ENCODE data around the gene C12orf56.
A peak's percentile ranks its signal among the peaks of the same experiment; 100 is the strongest.

The C12orf56 gene, protein sequence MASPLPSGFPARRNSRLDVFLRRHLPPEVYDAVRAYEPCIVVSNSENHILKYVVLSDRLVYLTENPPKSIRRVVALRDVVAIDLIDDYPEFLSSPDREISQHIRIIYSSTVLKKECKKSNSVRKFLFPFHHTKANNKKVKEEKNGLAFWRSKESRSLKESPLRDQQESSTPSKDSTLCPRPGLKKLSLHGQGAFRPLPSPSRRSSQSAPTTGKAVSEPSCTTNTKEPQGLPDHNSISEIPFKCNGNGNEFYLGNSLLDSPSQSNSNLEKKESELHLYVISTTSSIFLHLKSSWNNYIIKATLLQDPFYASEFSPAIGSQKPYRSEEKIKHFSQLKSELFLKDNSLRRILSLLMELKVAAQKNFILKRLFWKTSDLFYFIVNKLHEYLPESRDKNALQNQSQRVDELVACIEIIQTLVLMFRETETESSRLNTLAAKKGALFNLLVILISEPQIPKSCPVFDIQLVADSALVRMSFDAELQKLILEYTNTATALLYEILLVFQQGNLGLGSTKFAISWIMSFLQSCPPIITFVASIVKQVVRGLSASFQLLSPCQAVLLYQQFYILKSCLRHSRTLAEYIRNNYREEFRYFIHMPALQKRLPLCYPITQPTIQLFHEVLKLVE

DNA sequence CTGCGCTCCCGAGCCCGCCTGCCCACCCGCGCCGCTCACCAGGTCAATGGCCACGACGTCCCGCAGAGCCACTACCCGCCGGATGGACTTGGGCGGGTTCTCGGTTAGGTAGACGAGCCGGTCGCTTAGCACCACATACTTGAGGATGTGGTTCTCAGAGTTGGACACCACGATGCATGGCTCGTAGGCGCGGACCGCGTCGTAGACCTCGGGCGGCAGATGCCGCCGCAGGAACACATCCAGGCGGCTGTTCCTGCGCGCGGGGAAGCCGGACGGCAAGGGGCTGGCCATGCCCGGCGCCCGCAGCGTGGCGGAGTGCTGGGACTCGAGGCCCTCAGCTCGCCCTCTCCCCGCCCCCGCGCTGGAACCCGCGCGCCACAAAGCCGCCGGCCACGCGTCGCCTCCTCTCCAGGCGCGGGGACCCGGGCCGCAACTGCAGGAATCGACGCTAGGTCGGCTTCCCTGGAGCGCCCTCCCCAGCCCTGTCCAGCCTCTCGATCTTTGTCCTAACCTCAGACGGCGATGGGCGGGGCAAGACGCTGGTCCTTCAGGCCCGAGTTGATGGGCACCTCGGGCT lies at the start of gene C12orf56:
Gene C12orf56 (minus strand): TSS at position 484 of the 577 bp plus-strand sequence. CDS start 193 bp downstream, at position 291.
- DNase-seq = no peak

DNA sequence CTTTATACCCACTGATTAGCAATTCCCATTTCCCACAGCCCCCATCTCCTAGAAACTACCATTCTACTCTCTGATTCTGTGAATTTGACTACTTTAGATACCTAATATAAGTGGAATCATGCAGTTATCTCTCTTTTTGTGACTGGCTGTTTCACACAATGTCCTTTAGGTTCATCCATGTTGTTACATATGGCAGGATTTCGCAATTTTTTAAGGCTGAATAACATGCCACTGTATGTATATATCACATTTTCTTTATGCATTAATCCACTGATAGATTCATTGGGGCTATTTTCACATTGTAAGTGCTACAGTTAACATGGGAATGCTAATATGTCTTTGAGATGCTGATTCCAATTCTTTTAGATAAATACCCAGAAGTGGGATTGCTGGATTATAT lies 49.5 kb upstream of the C12orf56 start:
- no peak for DNase-seq

DNA sequence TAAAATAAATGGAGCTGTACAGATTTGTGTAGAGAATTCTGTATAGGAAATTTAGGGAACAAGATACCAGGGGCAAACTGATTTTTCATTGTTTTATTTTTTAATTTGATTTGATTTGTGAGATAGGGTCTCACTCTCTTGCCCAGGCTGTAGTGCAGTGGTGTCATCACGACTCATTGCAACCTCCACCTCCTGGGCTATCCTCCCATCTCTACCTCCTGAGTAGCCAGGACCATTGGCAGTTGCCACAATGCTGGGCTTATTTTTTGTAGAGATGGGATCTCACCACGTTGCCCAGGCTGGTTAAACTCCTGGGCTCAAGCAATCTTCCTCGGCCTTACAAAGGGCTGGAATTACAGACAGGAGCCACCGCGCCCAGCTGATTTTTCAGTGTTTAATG lies 43.4 kb upstream of the C12orf56 start:
- DNase-seq = no peak

DNA sequence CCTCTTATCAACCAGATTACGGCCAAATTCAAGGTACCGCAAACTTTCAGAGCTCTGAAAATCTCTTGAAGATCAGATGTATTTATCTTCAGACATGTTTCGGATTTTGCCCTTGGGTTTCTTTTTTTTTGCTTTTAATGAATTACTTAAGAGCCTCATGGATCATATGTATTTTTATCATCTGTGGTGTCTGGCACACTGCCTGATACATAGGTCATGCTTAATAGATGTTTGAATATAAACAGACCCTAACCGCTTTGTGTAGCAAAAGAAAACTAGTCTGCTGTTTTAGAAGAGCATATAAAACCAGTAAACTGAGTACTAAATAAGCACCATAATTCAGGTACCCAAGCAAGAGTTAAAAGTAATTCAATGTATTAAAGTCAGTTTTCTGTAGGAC lies 41.2 kb upstream of the C12orf56 start:
- DNase-seq = no peak

DNA sequence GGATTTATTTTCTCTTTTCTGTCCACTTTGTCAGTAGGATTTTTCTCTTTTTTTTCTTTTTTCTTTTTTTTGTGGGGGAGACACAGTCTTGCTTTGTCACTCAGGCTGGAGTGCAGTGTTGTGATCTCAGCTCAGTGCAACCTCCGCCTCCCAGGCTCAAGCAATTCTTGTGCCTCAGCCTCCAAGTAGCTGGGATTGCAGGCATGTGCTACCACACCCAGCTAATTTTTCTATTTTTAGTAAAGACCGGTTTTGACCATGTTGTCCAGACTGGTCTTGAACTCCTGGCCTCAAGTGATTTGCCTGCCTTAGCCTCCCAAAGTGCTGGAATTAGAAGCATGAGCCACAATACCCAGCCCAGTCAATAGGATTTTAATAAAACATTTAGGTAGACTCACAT lies 40.3 kb upstream of the C12orf56 start:
- no peak for DNase-seq

DNA sequence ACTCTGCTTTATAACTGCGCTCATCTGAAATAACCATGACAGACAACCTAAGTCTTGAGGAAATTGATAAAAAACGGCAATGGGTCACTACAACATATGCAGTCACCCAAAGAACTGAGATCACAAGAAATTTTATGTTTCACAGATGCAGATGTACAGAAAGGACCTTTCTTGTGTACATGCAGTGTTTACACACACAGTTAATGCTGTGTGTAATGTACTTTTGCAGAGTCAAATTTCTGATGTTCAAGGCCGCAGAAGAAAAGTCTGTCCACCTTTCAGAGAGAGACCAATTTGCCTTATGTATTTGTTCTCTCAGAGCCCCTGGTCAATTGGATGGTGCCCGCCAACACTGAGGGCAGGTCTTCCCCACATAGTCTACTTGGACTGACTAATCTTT lies 38.4 kb upstream of the C12orf56 start:
- DNase-seq = no peak

DNA sequence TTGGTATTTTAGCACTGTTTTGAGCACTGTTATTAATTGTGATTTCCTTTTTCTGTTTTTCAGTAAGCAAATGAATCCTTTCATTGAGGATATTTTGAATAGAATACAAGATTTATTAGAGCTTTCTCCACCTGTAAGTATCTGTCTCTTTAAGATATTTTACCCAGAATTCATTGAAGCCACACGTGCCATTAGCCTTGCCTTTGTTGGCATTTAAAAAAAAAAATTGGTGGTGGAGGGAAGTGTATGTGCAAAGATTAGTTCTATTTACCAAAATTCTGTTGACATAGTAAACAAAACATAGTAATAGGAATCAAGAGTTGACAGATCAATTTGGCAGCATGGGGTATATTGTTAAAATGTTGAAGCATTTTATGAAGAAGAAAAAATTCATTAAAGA lies 37.4 kb upstream of the C12orf56 start:
- no peak for DNase-seq

DNA sequence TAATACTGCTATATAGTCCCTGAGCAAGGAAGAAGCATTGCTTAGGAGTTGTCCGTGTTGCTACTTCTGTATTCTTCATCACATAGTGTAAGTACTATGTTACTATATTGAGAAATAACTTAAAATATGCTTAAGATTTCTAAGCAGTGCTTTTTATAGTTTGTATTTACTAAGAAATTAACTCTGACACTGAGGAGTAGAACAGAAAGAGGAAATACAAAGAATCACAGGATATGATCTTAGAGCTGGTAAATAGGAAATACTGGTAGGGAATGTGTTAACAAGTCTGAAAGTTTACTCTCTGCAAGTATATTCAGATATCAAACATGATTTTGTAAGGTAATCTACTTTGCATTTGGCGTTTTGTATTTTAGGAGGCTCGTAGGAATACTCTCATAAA lies 29.1 kb upstream of the C12orf56 start:
- DNase-seq = no peak

DNA sequence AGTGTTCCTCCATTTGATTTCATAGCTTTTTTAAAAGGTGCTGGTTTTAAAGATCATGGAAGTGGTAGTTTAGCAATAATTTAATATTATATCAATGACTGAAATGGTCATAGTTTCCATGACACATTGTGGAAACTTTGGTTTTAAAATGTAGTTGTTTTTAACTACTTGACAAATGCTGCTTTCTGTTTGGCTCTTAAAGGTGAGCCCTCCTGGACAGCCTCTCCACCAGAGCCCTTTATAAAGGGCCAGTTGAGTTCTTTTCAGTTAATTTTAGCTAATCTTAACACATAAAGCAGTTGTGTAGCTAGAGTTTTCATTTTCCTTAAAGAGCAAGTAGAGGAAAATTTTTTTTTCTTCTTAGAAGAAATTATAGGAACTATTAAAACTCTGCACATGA lies 27.7 kb upstream of the C12orf56 start:
- DNase-seq = no peak

DNA sequence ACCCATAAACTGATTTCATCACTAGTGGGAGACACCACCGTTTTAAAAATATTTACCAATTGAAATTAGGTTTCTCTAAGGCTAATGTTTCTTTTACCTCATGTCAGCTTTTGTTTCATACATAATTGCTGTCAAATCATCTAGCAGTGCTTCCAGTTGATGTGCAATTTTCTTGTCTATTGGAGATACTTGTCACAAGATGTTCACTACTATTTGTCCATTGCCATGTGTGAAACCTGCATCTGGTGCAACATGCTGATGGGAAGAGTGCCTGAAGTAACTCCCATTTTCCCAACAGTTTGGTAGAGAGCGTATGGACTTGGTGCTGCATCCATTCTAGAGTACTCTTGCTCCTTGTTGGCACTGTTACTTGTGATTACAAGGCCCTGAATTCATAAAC lies 23.3 kb upstream of the C12orf56 start:
- no peak for DNase-seq

DNA sequence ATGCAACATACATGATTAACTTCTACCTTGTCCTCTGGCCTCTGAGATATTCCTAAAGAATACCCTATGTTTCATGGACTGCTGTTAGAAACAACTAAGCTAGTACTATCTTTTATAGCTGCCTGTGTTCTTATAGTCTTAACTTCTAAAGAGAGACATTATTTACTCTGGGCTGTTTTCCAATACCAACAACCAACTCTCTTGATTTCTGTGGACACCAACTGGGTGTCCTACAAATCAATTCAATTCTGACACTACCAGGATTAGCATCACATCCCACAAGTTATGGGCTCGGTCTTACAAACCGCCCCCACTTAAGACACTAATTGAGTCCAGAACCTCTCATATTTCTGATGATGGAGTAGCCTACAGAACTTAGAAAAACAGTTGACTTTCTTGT lies 21.9 kb upstream of the C12orf56 start:
- DNase-seq = no peak

DNA sequence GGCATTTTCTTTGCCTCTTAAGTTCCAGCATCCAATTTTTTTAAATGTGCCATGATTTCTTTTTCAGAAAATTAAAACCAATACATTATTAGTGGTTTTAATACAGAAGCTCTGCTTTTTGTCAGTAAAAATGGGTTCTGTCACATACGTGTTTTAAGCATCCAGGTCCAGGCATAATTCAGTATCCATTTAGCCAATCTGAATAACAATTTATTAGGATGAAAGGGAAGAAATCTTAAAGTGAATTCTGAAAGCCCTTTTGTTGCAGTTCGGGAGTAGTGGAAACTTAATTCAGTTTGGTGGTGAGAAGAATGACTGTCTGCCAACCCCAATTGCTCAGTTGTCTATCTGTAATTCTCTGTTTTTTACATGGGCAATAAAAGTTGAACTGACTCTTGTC lies 20.9 kb upstream of the C12orf56 start:
- no peak for DNase-seq

DNA sequence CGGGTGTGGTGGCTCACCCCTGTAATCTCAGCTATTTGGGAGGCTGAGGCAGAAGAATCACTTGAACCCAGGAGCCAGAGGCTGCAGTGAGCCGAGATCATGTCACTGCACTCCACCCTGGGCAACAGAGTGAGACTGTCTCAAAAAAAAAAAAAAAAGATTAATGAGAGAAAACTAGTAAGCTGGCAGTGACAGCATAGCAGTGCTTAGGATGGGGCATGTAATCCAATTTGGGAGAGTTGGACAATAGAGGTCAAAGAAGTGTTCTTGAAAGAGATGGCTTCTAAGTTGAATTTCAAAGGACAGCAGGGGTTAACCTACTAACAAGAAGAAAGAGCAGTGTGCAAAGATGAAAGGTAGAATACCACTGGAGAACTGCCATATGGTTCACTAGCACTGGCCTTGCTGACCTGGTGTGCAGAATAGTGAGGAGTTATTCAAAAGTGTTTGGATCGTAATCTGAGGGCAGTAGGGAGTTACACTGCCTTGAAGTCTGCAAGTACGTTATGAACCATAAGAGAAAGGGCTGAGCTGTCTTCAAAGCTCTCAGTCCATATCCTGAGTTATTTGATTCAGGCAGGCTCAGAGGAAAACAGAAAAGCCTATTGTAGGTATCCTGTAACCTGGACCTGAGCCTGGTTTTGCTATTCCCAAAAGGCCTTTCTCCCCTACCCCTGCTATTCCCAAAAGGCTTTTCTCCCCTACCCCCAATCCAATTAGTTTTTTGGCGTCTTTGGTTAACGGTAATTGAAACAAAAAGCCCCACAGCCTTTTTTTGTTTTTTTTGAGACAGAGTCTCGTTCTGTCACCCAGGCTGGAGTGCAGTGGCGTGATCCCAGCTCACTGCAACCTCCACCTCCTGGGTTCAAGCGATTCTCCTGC lies 17.0 kb upstream of the C12orf56 start:
- DNase-seq = no peak

DNA sequence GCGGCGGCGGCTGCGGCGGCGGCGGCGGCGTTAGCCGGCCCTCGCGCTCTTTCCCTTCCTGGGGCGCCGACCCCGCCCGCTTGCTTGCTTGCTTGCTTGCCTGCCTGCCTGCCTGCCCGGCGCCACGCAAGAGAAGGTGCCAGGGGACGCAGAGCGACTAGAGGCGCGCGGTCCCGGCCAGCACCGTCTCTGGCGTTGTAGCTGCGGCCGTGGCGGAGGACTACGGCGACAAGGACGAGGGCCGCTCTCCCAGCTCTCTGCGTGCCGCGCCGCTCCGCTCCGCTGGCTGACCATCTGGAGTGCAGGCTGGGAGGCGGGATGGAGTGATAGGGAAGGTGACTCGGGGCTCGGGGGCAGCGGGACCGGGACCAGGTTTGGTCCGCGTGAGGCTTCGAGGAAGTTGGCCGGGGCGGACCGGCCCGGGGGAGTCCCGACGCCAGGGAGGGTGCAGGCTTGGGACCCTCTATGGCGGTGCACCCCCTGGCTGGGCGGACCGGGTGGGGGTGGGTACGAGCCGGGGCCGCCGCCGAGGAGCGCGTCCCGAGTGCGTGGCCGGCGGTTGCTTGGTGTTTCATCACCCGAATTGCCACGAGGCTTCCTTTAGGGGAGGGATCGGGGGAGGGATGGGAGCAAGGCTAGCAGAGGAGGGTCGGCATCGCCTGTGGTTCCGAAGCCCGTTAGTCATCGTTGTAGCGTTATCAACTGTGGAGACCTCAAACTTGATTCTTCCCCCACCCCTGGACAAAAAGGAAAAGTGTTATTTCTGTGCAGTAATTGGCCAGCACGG lies 14.1 kb upstream of the C12orf56 start:
- peak; percentile 36 to 68 for DNase-seq

DNA sequence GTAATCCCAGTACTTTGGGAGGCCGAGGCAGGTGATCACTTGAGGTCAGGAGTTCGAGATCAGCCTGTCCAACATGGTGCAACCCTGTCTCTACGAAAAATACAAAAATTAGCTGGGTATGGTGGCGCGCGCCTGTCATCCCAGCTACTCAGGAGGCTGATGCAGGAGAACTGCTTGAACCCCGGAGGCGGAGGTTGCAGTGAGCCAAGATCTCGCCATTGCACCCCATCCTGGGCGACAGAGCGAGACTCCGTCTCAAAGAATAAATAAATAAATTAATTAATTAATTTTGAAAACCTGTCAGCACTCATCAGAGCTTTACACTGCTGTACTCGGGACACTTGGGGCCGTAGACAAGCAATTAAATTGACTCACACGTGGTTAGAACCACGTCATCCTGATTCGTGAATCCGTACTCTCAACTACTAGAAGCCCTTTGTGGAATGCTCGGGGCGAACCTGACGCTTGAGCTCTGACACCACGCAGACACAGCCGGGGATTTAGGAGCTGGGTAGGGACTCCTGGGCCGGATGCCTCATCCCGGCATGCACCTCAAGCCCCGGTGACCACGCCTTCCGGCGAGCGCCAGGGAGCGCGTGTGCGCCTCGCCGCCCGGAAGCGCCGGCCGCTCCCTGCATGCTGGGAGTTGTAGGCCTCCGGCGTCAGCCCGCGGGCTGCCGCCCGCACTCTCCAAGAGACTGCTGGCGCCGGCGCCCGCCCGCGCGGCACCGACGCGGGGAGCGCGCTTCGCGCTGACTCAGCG lies 13.3 kb upstream of the C12orf56 start, which contains the start of gene XPOT:
Gene XPOT (plus strand): TSS at position 686 of the 763 bp plus-strand sequence. CDS start 5,644 bp downstream, outside the sequence.
- peak; percentile 90 to 91 for DNase-seq

DNA sequence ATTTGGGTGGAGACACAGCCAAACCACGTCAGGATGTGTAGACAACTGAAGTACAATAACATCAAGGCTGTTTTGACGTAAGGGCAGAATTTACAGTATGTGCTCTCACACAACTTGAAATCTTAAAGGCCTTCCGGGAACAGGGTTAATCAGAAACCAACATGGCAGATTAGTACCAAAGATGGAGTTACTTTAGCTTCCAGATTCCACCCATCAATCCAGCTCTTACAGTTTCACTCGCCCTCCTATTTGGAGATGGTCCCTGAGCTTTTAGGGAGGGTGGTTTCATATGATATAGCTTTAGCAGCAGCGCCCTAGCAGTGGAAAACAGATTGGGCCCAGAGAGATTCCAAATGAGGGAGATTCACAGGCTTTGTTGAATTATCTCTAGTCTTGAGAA lies 11.6 kb upstream of the C12orf56 start:
- DNase-seq = no peak

DNA sequence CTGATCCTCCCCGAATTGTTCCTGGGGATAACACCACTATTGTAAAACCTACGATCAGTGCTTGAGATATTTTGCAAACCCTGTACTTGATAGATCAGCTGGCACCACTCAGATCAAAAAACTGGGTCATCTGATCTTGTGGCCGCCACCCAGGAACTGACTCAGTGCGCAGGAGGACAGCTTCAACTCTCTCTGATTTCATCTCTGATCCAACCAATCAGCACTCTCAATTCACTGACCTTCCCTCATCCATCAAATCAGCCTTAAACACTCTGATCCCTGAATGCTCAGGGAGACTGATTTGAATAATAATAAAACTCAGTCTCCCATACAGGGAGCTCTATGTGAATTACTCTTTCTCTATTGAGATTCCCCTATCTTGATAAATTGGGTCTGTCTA lies 9.5 kb upstream of the C12orf56 start:
- DNase-seq = no peak

DNA sequence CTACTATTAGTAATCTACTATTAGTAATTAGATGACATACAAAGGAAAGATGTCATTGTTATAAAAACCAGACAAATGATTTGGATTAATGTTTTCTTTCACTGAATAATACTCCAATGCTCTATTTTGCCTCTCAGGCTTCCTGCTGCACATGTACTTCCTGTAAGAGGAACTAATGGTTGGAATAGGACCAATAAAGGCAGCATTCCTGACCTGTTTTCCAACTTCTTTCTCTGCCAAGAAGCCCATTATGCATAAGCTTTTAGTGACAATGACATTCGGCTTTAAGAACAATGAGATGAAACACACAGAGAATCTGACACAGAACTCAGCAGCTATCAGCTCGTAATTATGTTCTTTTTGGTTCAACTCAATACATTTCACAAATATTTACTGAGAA lies 5.2 kb upstream of the C12orf56 start:
- DNase-seq = no peak

DNA sequence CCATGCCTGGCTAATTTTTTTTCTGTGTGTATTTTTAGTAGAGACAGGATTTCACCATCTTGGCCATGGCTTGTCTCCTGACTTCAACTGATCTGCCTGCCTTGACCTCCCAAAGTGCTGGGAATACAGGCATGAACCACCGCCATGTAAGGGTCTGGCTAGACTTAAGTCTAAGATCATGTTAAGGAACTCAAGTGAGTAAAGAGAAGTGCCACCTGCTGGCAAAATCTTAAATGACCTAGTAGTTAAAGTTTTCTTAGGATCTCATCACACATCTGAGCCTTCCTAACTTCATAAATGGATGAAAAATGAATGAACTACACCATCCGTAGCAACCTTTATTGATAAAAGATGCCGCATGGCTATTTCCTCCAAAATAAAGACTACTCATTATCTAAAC lies 1.7 kb upstream of the C12orf56 start:
- no peak for DNase-seq

DNA sequence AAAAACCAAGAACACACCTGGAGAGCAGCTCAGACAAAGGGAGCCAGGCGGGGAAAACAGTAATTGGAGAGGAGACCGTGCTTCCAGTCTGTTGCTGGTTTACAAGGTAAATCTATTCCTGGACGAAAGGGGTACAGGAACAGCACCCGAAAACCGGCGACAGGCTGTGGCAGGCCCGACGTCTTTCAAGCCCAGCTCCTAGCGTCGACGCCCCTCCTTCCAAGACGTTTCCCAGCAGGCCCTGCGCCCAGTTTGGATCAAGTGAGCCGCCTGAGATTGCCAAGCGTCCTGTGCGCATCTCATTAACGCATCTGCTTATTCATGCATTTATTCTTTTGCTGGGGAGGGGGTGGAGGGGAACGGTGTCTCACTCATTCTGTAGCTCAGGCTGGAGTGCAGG lies 1.4 kb downstream of the C12orf56 start:
- no peak for DNase-seq

DNA sequence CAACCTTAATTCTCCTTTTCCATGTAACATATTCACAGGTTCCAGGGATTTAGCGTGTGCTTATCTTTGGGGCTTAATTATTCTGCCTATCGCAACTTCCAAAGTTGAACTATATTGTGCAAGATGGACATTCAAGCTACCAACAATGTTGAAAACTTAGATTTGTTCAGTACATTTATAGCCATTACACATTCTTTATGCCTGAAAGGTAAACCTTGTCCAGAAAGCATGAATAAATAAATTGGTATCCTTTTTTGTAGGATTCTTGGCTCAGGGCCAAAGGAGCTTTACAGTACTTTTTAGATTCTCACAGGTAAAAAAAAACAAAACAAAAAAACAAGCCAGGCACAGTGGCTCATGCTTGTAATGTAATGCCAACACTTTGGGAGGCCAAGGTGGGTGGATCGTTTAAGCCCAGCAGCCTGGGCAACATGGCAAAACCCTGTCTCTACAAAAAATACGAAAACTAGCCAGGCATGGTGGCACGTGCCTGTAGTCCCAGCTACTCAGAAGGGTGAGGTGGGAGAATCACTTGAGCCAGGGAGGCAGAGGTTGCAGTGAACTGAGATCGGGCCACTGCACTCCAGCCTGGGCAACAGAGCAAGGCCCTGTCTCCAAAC lies 3.3 kb downstream of the C12orf56 start:
- no peak for DNase-seq
